Mammary epithelial cell (primary cell): Measurements from ENCODE around the gene GPC6.

Source experiments
- EZH2 ChIP-seq: IDR thresholded peaks from 2 replicates; pipeline ENCODE4 v1.6.1; 2012; ENCODE audit warnings: low read length, inconsistent platforms, borderline replicate concordance
- TF ChIP-seq, protein P1 (sequence below), 2 donors: IDR thresholded peaks in 1 of 2; conservative IDR thresholded peaks in 1 of 2; 2 replicates each; pipeline ENCODE4 v1.5.1; 2011 to 2012; ENCODE audit warnings: inconsistent platforms in 2 of 2, low read length in 2 of 2, mild to moderate bottlenecking in 2 of 2, control low read depth in 1 of 2, low read depth in 1 of 2; ENCODE audit not compliant: insufficient read depth in 1 of 2; ENCODE audit errors: extremely low read depth in 1 of 2

DNA sequence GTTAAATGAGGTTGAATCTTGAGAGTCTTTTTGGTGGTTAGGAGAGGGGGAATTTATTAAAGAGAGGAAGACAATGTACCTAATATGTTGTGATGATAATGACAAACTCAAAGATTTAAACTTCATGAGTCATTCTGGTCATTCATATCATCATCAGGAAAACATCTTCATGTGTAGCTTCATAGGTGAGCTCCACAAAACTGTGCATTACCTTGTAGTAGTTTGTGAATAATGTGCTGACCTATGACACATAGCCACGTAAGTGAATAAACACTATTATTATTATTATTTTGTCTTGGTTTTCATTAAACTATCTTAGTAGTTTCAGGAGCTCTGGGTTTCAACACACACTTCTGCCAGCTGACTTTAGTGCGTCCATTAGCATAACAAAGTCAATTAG, 997 bp upstream of the GPC6 start:
- TF ChIP-seq, protein P1, sequence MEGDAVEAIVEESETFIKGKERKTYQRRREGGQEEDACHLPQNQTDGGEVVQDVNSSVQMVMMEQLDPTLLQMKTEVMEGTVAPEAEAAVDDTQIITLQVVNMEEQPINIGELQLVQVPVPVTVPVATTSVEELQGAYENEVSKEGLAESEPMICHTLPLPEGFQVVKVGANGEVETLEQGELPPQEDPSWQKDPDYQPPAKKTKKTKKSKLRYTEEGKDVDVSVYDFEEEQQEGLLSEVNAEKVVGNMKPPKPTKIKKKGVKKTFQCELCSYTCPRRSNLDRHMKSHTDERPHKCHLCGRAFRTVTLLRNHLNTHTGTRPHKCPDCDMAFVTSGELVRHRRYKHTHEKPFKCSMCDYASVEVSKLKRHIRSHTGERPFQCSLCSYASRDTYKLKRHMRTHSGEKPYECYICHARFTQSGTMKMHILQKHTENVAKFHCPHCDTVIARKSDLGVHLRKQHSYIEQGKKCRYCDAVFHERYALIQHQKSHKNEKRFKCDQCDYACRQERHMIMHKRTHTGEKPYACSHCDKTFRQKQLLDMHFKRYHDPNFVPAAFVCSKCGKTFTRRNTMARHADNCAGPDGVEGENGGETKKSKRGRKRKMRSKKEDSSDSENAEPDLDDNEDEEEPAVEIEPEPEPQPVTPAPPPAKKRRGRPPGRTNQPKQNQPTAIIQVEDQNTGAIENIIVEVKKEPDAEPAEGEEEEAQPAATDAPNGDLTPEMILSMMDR (conservative IDR thresholded peaks at IDR 0.05 in 1 of 2, IDR thresholded peaks at IDR 0.05 in 1 of 2; ENCODE audit: extremely low read depth in 1 of 2, insufficient read depth in 1 of 2, low read depth in 1 of 2, low read length in 2 of 2), result no peak
- TF ChIP-seq EZH2, result no peak
